ENCODE measurements around the gene PIK3R4. TPM values are rescaled to one million over a fixed set of nuclear protein-coding genes. Genes with fewer than 3 reads are reported as not detected.

Gene PIK3R4
- total and polyA plus RNA-seq, 4 donors: 14.3 to 36.6 (median 22.2) TPM

DNA sequence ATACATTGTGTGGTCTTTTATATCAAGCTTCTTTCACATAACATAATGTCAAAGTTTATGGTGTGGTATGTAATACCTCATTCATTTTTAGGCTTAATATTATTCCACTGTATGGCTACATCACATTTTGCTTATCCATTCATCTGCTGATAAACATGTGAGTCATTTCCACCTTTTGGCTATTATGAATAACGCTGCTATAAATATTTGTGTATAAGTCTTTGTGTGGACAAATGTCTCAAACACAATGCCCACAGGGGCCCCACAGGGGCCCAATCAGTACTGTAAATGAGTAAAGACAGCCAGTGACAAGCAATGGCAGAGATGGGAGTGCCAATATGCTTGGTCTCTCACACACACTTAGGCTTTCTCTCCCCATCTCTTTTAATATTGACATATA lies 54.2 kb downstream of the PIK3R4 start:
- H3K4me1 ChIP-seq (ENCODE audit: control insufficient read depth in 4 of 4, insufficient read depth in 4 of 4, low read length in 3 of 4): no peaks in the 10 kb centered on the region
- no peak overlapping the region for H3K27ac ChIP-seq (ENCODE audit: low read depth in 1 of 2, low read length in 2 of 2)
- H3K9ac ChIP-seq (ENCODE audit: low read depth in 1 of 2, low read length in 2 of 2): no peak overlapping the region
- H3K9me3 ChIP-seq (ENCODE audit: control insufficient read depth in 4 of 4, low read length in 3 of 4): no peaks in the 10 kb centered on the region
- no peak for DNase-seq (ENCODE audit: low spot score)
- no peak overlapping the region for H3K4me3 ChIP-seq (ENCODE audit: low read depth in 1 of 3, low read length in 3 of 3)
- WGBS: 90% methylated on average over 1 of the region's 1 CpG
- TF ChIP-seq HNF4A (conservative IDR thresholded peaks at IDR 0.05) (no peak), TAF1 (conservative IDR thresholded peaks at IDR 0.05) (no peak), MAX (IDR thresholded peaks at IDR 0.05) (no peak), FOXA1 (IDR thresholded peaks at IDR 0.05) (no peak), SP1 (IDR thresholded peaks at IDR 0.05) (no peak), REST (IDR thresholded peaks at IDR 0.05) (no peak), EGR1 (IDR thresholded peaks at IDR 0.05; ENCODE audit: low read depth in 2 of 2) (no peak), FOXA2 (IDR thresholded peaks at IDR 0.05) (no peak), JUND (IDR thresholded peaks at IDR 0.05) (no peak), RAD21 (IDR thresholded peaks at IDR 0.05) (no peak), RXRA (IDR thresholded peaks at IDR 0.05) (no peak), ATF3 (IDR thresholded peaks at IDR 0.05) (no peak), NR2F2 (IDR thresholded peaks at IDR 0.05) (no peak), GABPA (IDR thresholded peaks at IDR 0.05 in 1 of 2, conservative IDR thresholded peaks at IDR 0.05 in 1 of 2) (no peak), CTCF (IDR thresholded peaks at IDR 0.05; ENCODE audit: low read depth, low read length, missing input control) (no peak), YY1 (IDR thresholded peaks at IDR 0.05) (no peak)
- TF ChIP-seq, protein P1, sequence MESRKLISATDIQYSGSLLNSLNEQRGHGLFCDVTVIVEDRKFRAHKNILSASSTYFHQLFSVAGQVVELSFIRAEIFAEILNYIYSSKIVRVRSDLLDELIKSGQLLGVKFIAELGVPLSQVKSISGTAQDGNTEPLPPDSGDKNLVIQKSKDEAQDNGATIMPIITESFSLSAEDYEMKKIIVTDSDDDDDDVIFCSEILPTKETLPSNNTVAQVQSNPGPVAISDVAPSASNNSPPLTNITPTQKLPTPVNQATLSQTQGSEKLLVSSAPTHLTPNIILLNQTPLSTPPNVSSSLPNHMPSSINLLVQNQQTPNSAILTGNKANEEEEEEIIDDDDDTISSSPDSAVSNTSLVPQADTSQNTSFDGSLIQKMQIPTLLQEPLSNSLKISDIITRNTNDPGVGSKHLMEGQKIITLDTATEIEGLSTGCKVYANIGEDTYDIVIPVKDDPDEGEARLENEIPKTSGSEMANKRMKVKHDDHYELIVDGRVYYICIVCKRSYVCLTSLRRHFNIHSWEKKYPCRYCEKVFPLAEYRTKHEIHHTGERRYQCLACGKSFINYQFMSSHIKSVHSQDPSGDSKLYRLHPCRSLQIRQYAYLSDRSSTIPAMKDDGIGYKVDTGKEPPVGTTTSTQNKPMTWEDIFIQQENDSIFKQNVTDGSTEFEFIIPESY (IDR thresholded peaks at IDR 0.05): no peak
- H3K27me3 ChIP-seq (ENCODE audit: control insufficient read depth in 4 of 4, insufficient read depth in 4 of 4, low read length in 3 of 4): no peaks in the 10 kb centered on the region
- peaks cover 3 to 29% (median 17%) of the 10 kb centered on the region in 4 donors for H3K36me3 ChIP-seq (ENCODE audit: control insufficient read depth in 4 of 4, insufficient read depth in 3 of 4, low read depth in 1 of 4, low read length in 3 of 4)
